ENCODE measurements around the gene ADAMTSL3.
"Not testable (repeated sequence)": the region's sequence is repeated elsewhere in the genome, so short reads cannot be mapped to it uniquely, and the experiment has no call there.

Gene ADAMTSL3

GRCh38 chr15:84034578-84035398, 380.9 kb downstream of the ADAMTSL3 start:
- no peak for DNase-seq (ENCODE audit: low spot score)

- peak; percentile 23 for DNase-seq (ENCODE audit: low spot score)
Observed at GRCh38 chr15:84035399-84035766, 381.5 kb downstream of the ADAMTSL3 start.

GRCh38 chr15:84037301-84037700, 383.4 kb downstream of the ADAMTSL3 start:
- no peak for DNase-seq (ENCODE audit: low spot score)

GRCh38 chr15:84042434-84043056, 388.6 kb downstream of the ADAMTSL3 start:
- not testable (repeated sequence) for DNase-seq (ENCODE audit: low spot score)

GRCh38 chr15:84046064-84046637, 392.2 kb downstream of the ADAMTSL3 start:
- DNase-seq (ENCODE audit: low spot score): no peak

- not testable (repeated sequence) for DNase-seq (ENCODE audit: low spot score)
Observed at GRCh38 chr15:84049480-84049879, 395.6 kb downstream of the ADAMTSL3 start.

GRCh38 chr15:84050076-84050475, 396.2 kb downstream of the ADAMTSL3 start:
- no peak for DNase-seq (ENCODE audit: low spot score)

GRCh38 chr15:84051146-84051545, 397.2 kb downstream of the ADAMTSL3 start:
- DNase-seq (ENCODE audit: low spot score): not testable (repeated sequence)

GRCh38 chr15:84054544-84054943, 400.6 kb downstream of the ADAMTSL3 start:
- DNase-seq (ENCODE audit: low spot score): not testable (repeated sequence)

- DNase-seq (ENCODE audit: low spot score): no peak
Observed at GRCh38 chr15:84057714-84058331, 403.9 kb downstream of the ADAMTSL3 start.

- DNase-seq (ENCODE audit: low spot score): not testable (repeated sequence)
Observed at GRCh38 chr15:84063674-84064073, 409.8 kb downstream of the ADAMTSL3 start.

GRCh38 chr15:84068674-84069073, 414.8 kb downstream of the ADAMTSL3 start:
- not testable (repeated sequence) for DNase-seq (ENCODE audit: low spot score)

- not testable (repeated sequence) for DNase-seq (ENCODE audit: low spot score)
Observed at GRCh38 chr15:84078038-84078437, 424.1 kb downstream of the ADAMTSL3 start.

- not testable (repeated sequence) for DNase-seq (ENCODE audit: low spot score)
Observed at GRCh38 chr15:84079325-84079884, 425.5 kb downstream of the ADAMTSL3 start.

- DNase-seq (ENCODE audit: low spot score): no peak
Observed at GRCh38 chr15:84079885-84080777, 426.2 kb downstream of the ADAMTSL3 start.

GRCh38 chr15:84080778-84081084, 426.8 kb downstream of the ADAMTSL3 start:
- not testable (repeated sequence) for DNase-seq (ENCODE audit: low spot score)

GRCh38 chr15:84081391-84082168, 427.7 kb downstream of the ADAMTSL3 start:
- DNase-seq (ENCODE audit: low spot score): no peak

- DNase-seq (ENCODE audit: low spot score): no peak
Observed at GRCh38 chr15:84082739-84083138, 428.8 kb downstream of the ADAMTSL3 start.

GRCh38 chr15:84086071-84086470, 432.1 kb downstream of the ADAMTSL3 start:
- DNase-seq (ENCODE audit: low spot score): not testable (repeated sequence)

Measured in LoVo (cell line).